Measurements from ENCODE around the gene BCL11A.

- TF ChIP-seq CTCF (IDR thresholded peaks at IDR 0.05) (no peak), POLR2A (IDR thresholded peaks at IDR 0.05) (no peak)
Measured at GRCh38 chr2:60486551-60486950, 66.9 kb downstream of the BCL11A start.
